HL-60/S4 (cell line): ENCODE data around the gene EMP1.
"Not testable (repeated sequence)": the region's sequence is repeated elsewhere in the genome, so short reads cannot be mapped to it uniquely, and the experiment has no call there.

Source experiments
- in situ Hi-C: fragments of 300-500 bp; cut with MboI; formaldehyde crosslinking; loops from 2 replicates; pipeline ENCODE4 v1.14.3; 2022; ENCODE audit warnings: low sequenced_read_pairs

The EMP1 gene

DNA sequence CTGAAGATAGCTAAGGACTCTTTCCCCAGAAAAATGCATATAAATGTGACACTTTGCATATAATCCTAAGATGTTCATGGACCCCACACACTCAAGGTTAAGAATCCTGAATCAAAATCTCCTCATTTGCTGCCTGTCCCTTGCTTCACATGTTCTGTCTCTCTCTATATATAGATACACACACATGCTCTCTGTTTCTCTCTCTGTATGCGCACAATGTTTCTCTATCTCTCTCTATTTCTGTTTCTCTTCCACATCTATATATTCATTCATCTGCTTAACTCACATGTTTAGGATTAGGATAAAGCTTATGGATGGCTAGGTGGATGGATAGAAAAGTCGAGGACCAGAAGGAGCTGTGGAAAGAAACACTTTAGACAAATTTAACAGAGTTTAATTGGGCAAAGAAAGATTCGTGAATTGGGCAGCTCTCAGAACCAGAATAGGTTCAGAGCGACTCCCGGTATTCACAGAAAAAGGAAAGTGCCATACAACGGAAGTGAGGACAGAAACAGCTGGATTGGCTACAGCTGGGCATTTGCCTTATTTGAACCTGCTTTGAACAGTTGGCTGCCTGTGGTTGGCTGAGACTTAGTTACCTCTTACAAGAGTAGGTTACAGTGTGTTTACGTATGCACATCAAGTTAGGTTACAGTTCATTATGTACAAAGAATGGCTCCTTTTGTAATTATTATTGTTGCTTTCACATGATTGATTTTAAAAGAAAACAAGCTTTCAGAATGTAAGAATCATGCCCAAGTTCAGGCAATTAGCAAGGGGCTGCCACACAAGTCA is 57.6 kb downstream of the EMP1 start:
- in situ Hi-C loops, result no loop called here

DNA sequence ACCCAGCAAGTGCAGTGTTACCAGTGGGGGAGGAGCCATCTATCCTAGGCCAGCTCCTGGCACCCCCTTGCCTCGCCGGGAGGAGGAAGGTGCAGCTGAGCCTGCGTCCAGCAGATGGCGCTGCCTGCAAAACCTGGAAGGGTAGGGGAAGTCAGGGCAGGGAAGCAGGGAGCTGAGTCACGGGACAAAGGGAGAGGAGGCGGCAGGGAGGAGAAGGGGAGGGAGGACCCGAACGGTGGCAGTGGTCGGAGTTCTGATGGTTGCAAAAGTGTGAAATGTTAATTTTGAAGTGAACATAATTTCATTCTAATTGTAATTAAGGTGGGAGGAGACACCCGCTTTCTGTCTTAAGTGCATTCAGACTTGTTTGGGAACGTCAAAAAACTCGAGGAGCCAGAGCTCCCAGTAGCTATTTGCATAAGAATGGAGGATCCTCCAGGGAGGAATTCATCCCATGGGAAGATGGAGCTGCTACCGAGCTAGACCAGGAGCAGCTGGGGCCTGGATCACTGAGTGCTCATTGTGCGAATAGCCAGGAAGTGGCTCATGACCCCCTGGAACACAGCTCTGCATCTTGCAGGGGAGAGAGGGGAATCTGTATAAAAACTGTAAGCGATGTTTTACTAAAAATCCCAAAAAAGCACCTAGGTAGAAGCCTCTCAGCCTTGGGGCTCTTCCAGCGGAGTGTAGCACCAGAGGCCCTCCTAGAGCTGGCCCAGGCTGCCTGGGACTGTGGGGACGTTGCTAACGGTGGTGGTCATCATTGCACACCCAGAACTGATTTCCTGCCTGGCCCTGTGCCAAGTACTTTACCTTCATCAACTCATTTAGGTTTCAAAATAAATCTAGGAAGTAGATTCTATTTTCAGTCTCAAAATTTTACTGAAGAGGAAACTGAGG is 59.5 kb downstream of the EMP1 start:
- in situ Hi-C loops, result no loop called here

DNA sequence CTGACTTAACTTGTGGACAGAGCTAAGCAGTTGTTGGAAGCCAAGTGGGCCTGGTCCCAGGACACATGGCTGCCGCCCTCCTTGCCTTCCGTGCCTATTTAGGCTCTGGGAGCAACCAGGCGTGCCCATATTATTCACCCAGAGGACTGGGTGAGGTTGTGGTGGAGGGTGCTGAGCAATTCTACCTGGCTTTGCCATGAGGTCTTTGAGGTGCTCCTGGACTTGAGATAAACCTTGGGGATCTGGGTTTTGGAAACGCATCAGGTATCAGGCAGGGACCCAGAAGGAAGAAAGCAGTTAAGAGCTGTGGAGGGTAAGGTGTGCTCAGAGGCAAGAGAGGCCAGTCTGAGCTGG is 60.1 kb downstream of the EMP1 start:
- in situ Hi-C loops, result no loop called here

GRCh38 chr12:13257356-13257875 is 60.9 kb downstream of the EMP1 start:
- in situ Hi-C loops, result no loop called here

GRCh38 chr12:13258197-13258596 is 61.7 kb downstream of the EMP1 start:
- in situ Hi-C loops, result no loop called here

- in situ Hi-C loops, result no loop called here
Measured at GRCh38 chr12:13258717-13259119, 62.2 kb downstream of the EMP1 start.

- in situ Hi-C loops, result not testable (repeated sequence)
Measured at GRCh38 chr12:13259625-13260024, 63.1 kb downstream of the EMP1 start.

- in situ Hi-C loops, result not testable (repeated sequence)
Measured at GRCh38 chr12:13267826-13268225, 71.3 kb downstream of the EMP1 start.

DNA sequence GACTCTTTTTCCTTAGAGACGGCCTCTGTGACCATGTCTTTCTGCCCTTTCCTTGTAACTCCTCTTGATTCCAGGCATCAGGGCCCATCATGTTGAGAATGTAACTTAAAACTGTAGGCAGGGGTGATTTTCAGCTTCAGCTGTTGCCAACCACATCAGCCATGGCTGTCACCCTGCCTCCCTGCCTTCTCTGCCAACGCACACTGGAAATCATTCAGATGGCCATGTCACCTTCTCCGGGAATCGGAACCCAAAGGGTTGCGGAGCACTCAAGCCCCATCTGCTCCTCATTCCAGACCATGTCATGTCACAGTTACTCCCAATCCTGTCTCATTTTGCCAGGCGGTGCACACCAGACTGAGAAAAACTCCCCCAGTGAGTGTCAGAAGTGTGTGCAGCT is 72.1 kb downstream of the EMP1 start:
- in situ Hi-C loops, result no loop called here
